Endothelial cell of umbilical vein (primary cell): ENCODE measurements around the gene ADARB1.

Experiments used
- CTCF ChIP-seq, 2 donors: IDR thresholded peaks; 1 replicate in 1 of 2; 2 replicates in 1 of 2; pipeline ENCODE4 v1.5.1; 2011; ENCODE audit warnings: low read length in 2 of 2, mild to moderate bottlenecking in 2 of 2, moderate library complexity in 2 of 2, control low read depth in 1 of 2, inconsistent platforms in 1 of 2, low read depth in 1 of 2; ENCODE audit not compliant: insufficient read depth in 1 of 2; ENCODE audit errors: extremely low read depth in 1 of 2
- POLR2A ChIP-seq: IDR thresholded peaks from 2 replicates; pipeline ENCODE4 v1.6.1; 2012; ENCODE audit warnings: low read depth, mild to moderate bottlenecking, control low read depth, low read length
- POLR2AphosphoS5 ChIP-seq: IDR thresholded peaks from 2 replicates; pipeline ENCODE4 v1.6.1; 2012; ENCODE audit warnings: low read depth, mild to moderate bottlenecking, control low read depth, low read length, moderate library complexity; ENCODE audit not compliant: insufficient read depth

- TF ChIP-seq POLR2A (no peak), CTCF (IDR thresholded peaks at IDR 0.05; ENCODE audit: extremely low read depth in 1 of 2, insufficient read depth in 1 of 2, low read depth in 1 of 2, low read length in 2 of 2) (no peak), POLR2AphosphoS5 (no peak)
Measured at GRCh38 chr21:45134279-45135076, 60.1 kb downstream of the ADARB1 start.
